ENCODE measurements around the gene TFAP2B. TPM values are rescaled to one million over a fixed set of nuclear protein-coding genes. Genes with fewer than 3 reads are reported as not detected.

Gene TFAP2B
- total RNA-seq, 1 donor from 2014 or later = 11.6 TPM

DNA sequence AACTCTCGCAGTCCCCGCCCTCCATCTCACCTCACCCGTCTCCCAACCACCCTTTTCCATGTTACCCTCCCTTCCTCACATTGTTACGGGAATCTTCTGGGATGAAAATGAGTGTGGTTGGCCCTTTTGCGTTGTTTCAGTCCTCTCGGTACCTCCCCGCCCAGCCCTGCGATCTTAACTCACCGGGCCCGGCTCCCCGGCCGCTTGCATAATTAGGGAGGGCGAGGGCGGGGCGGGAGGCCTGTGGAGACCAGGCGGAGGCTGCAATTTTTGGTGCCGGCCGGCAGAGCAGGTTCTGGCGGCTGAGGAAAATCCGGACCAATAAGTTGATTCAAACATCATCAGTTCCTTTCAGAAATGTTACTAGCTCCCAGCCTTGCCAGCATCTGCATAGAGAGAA lies 25.2 kb downstream of the TFAP2B start:
- Mint-ChIP-seq H3K27me3 (peaks cover 99% of the 10 kb centered on the region), H3K4me3 (peak overlapping the region; percentile 87), H3K4me1 (ENCODE audit: unreplicated experiment) (peaks cover 14% of the 10 kb centered on the region), H3K27ac (peak overlapping the region; percentile 90), H3K9me3 (no peaks in the 10 kb centered on the region), H3K36me3 (peaks cover 6% of the 10 kb centered on the region)
- no peak for DNase-seq (ENCODE audit: extremely low spot score, unreplicated experiment)
- TF ChIP-seq, protein P1, sequence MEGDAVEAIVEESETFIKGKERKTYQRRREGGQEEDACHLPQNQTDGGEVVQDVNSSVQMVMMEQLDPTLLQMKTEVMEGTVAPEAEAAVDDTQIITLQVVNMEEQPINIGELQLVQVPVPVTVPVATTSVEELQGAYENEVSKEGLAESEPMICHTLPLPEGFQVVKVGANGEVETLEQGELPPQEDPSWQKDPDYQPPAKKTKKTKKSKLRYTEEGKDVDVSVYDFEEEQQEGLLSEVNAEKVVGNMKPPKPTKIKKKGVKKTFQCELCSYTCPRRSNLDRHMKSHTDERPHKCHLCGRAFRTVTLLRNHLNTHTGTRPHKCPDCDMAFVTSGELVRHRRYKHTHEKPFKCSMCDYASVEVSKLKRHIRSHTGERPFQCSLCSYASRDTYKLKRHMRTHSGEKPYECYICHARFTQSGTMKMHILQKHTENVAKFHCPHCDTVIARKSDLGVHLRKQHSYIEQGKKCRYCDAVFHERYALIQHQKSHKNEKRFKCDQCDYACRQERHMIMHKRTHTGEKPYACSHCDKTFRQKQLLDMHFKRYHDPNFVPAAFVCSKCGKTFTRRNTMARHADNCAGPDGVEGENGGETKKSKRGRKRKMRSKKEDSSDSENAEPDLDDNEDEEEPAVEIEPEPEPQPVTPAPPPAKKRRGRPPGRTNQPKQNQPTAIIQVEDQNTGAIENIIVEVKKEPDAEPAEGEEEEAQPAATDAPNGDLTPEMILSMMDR (conservative IDR thresholded peaks at IDR 0.05) = peak; percentile 39

DNA sequence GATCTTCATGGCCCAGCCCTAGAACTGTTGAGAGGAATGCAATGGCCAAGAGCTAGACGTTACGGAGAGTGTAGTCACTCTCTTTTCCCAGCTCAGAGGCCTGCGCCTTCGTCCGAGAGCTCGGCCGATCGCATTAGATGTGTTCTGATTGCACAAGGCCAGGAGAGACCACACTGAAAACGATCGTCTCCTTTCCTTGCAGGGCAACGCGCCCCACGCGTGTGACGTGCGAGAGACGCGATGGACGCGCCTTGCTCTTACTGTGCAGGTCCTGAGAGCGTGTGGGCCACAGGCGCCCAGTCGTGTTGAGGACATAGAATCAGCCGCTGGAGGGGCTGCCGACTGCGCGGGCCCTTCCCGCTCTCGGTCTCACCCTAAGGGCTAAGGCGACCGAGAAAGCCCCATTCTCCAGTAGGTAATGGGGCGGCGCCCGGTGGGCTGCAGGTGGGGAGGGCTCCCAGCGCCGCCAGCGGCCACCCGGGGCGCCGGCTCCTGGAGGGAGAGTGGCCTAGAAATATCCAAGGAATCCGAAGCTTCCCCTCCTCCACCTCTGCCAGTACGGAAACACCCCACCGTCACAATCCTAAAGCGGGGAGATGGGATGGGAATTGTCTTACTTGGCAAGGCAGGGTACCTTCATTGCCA lies 26.9 kb downstream of the TFAP2B start:
- Mint-ChIP-seq H3K36me3 (peaks cover 2% of the 10 kb centered on the region), H3K4me3 (peak overlapping the region; percentile 81), H3K4me1 (ENCODE audit: unreplicated experiment) (peaks cover 10% of the 10 kb centered on the region), H3K27me3 (peaks cover 99% of the 10 kb centered on the region), H3K27ac (peak overlapping the region; percentile 90), H3K9me3 (no peaks in the 10 kb centered on the region)
- TF ChIP-seq, protein P1 (conservative IDR thresholded peaks at IDR 0.05) = no peak
- no peak for DNase-seq (ENCODE audit: extremely low spot score, unreplicated experiment)

DNA sequence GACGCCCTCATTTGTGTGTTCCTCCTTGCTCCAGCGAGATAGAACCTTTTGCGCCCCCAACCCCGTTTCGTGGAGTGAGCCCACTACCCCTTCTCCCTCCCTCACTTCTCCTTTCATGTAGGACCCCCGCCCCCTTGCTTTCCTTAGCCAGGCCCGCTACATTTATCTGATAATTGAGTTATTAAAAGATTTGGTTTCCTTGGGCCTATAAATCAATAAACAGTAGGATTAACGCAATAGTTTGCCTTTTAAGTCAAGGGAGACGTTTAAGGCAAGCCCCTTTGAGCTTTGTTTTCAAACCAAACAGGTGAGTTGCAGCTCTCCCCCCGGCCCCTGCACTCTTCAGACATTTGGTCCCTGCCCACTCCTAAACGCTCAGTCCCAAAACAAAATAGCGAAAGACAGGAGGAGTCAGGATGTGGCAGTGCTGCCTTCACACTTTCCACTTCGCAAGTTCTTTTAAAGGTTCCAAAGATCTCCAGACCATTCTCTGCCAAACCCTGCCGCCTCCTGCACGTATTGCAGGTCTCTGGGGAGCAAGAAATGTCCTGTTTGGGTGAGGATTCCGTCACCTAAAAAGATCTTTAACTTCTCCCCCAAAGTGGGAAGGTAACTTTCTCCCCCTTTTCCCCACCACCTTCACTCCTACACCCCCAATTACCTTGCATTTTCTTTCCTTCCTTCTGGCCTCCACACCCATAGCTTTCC lies 27.6 kb downstream of the TFAP2B start:
- Mint-ChIP-seq H3K27me3 (peaks cover 99% of the 10 kb centered on the region), H3K36me3 (no peaks in the 10 kb centered on the region), H3K9me3 (no peaks in the 10 kb centered on the region), H3K27ac (peak overlapping the region; percentile 78), H3K4me3 (peak overlapping the region; percentile 68), H3K4me1 (ENCODE audit: unreplicated experiment) (peaks cover 4% of the 10 kb centered on the region)
- TF ChIP-seq, protein P1 (conservative IDR thresholded peaks at IDR 0.05) = no peak
- DNase-seq (ENCODE audit: extremely low spot score, unreplicated experiment) = no peak

DNA sequence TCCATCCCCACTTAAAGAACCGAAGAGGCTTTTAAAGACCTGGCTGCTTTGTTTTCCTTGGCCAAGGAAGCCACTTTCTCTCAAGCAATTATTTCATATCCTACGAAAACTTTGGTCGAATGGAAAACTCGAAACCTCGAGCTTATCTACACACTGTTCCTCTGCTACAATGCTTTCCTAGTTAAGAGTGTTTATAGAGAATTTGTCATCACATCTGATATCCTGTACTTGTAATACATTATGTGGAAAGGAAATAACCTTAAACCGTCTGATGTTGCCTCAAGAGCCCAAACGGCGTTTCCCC lies 28.1 kb downstream of the TFAP2B start:
- Mint-ChIP-seq H3K4me3 (peak overlapping the region; percentile 68), H3K36me3 (no peaks in the 10 kb centered on the region), H3K27ac (peak overlapping the region; percentile 78), H3K4me1 (ENCODE audit: unreplicated experiment) (peaks cover 4% of the 10 kb centered on the region), H3K27me3 (peaks cover 99% of the 10 kb centered on the region), H3K9me3 (no peaks in the 10 kb centered on the region)
- no peak for DNase-seq (ENCODE audit: extremely low spot score, unreplicated experiment)
- TF ChIP-seq, protein P1 (conservative IDR thresholded peaks at IDR 0.05) = no peak

DNA sequence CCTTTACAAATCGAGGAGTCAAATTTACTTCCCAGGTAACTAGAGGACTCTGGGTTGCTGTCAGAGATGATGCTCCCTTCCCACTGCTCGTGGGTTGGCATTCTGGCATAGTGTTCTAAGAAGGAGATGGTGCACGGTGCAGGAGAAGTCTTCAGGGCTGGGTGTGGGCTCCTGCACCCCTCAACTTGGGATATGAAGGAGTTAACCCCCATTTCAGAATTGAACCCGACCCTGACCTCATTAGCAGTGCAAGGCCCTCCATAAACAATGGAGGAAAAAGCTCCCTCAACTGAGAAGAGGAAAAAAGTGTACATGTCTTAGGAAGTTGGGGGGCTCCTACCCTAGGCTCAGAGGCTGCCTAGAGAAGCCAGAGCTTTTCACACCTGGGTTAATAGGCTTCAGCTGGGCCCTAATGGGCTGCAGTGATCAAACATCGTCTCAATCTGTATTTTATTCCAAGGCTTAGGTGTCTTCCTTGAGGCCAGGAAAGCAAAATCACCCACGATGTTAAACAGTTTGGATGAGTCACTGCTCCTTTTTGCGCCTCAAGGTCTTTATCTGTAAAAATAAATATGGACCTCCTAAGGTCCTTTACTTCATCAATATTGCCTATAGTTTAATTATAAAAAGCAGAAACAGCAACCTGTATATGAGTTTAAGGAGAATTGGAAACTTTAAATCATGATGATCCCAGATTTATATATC lies 29.4 kb downstream of the TFAP2B start:
- TF ChIP-seq, protein P1 (conservative IDR thresholded peaks at IDR 0.05) = no peak
- Mint-ChIP-seq H3K4me1 (ENCODE audit: unreplicated experiment) (peaks cover 4% of the 10 kb centered on the region), H3K4me3 (peak overlapping the region; percentile 6), H3K9me3 (no peaks in the 10 kb centered on the region), H3K36me3 (no peaks in the 10 kb centered on the region), H3K27me3 (peaks cover 99% of the 10 kb centered on the region), H3K27ac (peak overlapping the region; percentile 93)
- DNase-seq (ENCODE audit: extremely low spot score, unreplicated experiment) = no peak
